Measurements from ENCODE around the gene NAV2. TPM values are rescaled to one million over a fixed set of nuclear protein-coding genes. Genes with fewer than 3 reads are reported as not detected.

The NAV2 gene
- total RNA-seq, 1 experiment from 2014 or later, result 46.3 TPM

DNA sequence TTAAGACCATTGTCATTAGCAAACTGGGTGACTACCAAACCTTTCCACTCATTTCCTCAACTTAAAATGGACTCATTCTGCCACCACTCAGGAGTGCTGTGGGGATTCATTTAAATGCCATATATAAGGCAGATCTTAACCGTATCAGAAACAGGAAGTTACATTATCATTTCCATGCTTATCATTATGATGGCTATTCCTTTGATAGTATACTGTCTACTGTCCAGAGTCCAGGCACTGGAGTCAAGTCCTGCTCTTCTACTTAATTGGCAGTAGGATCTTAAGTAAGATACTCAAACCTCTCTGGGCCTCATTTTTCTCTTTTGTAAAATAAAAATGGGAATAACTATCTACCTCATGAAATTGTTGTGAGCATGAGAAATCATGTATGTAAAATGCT, 8.4 kb upstream of the NAV2 start:
- no peak overlapping the region for H2BK15ac ChIP-seq (ENCODE audit: low read depth, low read length)
- H3K79me1 ChIP-seq (ENCODE audit: insufficient read depth, low read depth, low read length, poor library complexity, severe bottlenecking), result no peaks in the 10 kb centered on the region
- no peak overlapping the region for H3K18ac ChIP-seq (ENCODE audit: insufficient read length, low read depth, low read length)
- no peak overlapping the region for H3K4me3 Mint-ChIP-seq
- no peak overlapping the region for H2BK120ac ChIP-seq (ENCODE audit: low read depth, low read length, poor library complexity, severe bottlenecking)
- no peaks in the 10 kb centered on the region for H3K4me1 ChIP-seq (ENCODE audit: insufficient read depth, low read length)
- H2AK5ac ChIP-seq (ENCODE audit: insufficient read length, low read length), result no peak overlapping the region
- peaks cover 16 to 24% of the 10 kb centered on the region in 2 experiments for H3K4me1 Mint-ChIP-seq
- no peak overlapping the region for H2BK5ac ChIP-seq (ENCODE audit: insufficient read length, low read length)
- no peaks in the 10 kb centered on the region for H3K9me3 Mint-ChIP-seq
- no CpG with 5 or more reads among the region's 1 CpG for WGBS (ENCODE audit: extremely low coverage, insufficient read length, low lambda C conversion rate)
- no peak overlapping the region for H3K56ac ChIP-seq (ENCODE audit: insufficient read length, low read depth, low read length)
- TF ChIP-seq, protein P1, sequence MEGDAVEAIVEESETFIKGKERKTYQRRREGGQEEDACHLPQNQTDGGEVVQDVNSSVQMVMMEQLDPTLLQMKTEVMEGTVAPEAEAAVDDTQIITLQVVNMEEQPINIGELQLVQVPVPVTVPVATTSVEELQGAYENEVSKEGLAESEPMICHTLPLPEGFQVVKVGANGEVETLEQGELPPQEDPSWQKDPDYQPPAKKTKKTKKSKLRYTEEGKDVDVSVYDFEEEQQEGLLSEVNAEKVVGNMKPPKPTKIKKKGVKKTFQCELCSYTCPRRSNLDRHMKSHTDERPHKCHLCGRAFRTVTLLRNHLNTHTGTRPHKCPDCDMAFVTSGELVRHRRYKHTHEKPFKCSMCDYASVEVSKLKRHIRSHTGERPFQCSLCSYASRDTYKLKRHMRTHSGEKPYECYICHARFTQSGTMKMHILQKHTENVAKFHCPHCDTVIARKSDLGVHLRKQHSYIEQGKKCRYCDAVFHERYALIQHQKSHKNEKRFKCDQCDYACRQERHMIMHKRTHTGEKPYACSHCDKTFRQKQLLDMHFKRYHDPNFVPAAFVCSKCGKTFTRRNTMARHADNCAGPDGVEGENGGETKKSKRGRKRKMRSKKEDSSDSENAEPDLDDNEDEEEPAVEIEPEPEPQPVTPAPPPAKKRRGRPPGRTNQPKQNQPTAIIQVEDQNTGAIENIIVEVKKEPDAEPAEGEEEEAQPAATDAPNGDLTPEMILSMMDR (conservative IDR thresholded peaks at IDR 0.05), result no peak
- no peak overlapping the region for H4K91ac ChIP-seq (ENCODE audit: insufficient read length, low read depth, low read length)
- no peak overlapping the region for H4K5ac ChIP-seq (ENCODE audit: insufficient read length, low read depth, low read length)
- H3K27ac ChIP-seq (ENCODE audit: insufficient read length, low read depth, low read length), result no peak overlapping the region
- H3K9me3 ChIP-seq (ENCODE audit: control insufficient read depth, low read depth, low read length), result no peaks in the 10 kb centered on the region
- no peak overlapping the region for H3K4ac ChIP-seq (ENCODE audit: low read depth, low read length)
- no peaks in the 10 kb centered on the region for H3K23me2 ChIP-seq (ENCODE audit: insufficient read length, low read depth, low read length, poor library complexity, severe bottlenecking)
- no peak overlapping the region for H2BK20ac ChIP-seq (ENCODE audit: low read depth, low read length, poor library complexity, severe bottlenecking)
- no peak overlapping the region for H3K27ac Mint-ChIP-seq
- no peak overlapping the region for H2BK12ac ChIP-seq (ENCODE audit: insufficient read length, low read depth, low read length)
- H3K9ac ChIP-seq (ENCODE audit: extremely low read depth, insufficient read length, low read length), result no peak overlapping the region
- H3K79me2 ChIP-seq (ENCODE audit: insufficient read depth, low read length), result no peaks in the 10 kb centered on the region
- no peak overlapping the region for H3K23ac ChIP-seq (ENCODE audit: insufficient read length, low read depth, low read length)
- H3K14ac ChIP-seq (ENCODE audit: insufficient read depth, low read length), result no peak overlapping the region
- DNase-seq, result no peak
- no peaks in the 10 kb centered on the region for H4K20me1 ChIP-seq (ENCODE audit: control insufficient read depth, insufficient read depth, insufficient read length)
- H3K27me3 ChIP-seq (ENCODE audit: insufficient read depth, low read length), result no peaks in the 10 kb centered on the region
- no peaks in the 10 kb centered on the region; a peak in 1 of 7 replicates for H3K36me3 Mint-ChIP-seq (ENCODE audit: insufficient read depth in 1 of 3, low read depth in 3 of 3)
- H3T11ph ChIP-seq (ENCODE audit: low read length), result no peak overlapping the region
- no peak overlapping the region for H3K4me2 ChIP-seq (ENCODE audit: insufficient read depth, insufficient read length, low read length)
- H2AFZ ChIP-seq (ENCODE audit: low read length), result no peak overlapping the region
- H3K27me3 Mint-ChIP-seq (ENCODE audit: low read depth), result peaks cover 12% of the 10 kb centered on the region
- no peak overlapping the region for H4K8ac ChIP-seq (replicated peaks; ENCODE audit: insufficient read length, low read depth, low read length)
